AG10803 (cell line): ENCODE results near the gene PRELID2.
"Not testable (repeated sequence)": the region's sequence is repeated elsewhere in the genome, so short reads cannot be mapped to it uniquely, and the experiment has no call there.

Source experiments
- DNase-seq: peaks from one replicate; pipeline ENCODE4 v3.0.0; 2010; ENCODE audit warnings: low read depth
- H3K4me3 ChIP-seq: 2 replicates; pipeline ENCODE4 v1.5.1; 2011; ENCODE audit warnings: mild to moderate bottlenecking, low read length, control low read depth
- CTCF ChIP-seq: conservative IDR thresholded peaks from 2 replicates; pipeline ENCODE4 v1.5.1; 2011; ENCODE audit warnings: mild to moderate bottlenecking, low read length, control low read depth, inconsistent platforms

Gene PRELID2

GRCh38 chr5:145800181-145800580, 35.0 kb downstream of the PRELID2 start:
- H3K4me3 ChIP-seq, result no peak overlapping the region
- TF ChIP-seq CTCF, result no peak
- DNase-seq, result no peak

- not testable (repeated sequence) for DNase-seq, H3K4me3 ChIP-seq
Observed at GRCh38 chr5:145798503-145798902, 36.6 kb downstream of the PRELID2 start.

DNA sequence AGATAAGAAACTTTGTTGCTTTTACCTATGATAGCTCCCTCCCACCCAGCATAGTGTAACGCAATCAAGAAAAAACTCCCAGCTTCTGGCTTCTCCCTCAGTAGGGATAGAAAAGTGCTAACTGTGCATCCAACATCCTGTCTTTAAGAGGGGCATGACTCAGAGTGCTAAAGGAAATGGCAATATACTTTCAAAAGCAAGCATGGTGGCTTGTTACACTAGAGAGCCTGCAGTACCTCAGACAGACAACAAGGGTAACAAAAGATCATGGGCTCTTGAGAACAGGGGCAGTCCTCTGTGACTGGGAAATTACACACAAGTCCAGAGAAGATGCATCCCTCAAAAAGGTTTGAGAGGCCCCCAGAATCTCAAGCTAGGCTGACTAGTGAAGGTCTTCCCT, 37.8 kb downstream of the PRELID2 start:
- peak; percentile 6 for DNase-seq
- TF ChIP-seq CTCF, result no peak
- H3K4me3 ChIP-seq, result no peak overlapping the region

- no peak for DNase-seq
- H3K4me3 ChIP-seq, result no peak overlapping the region
- TF ChIP-seq CTCF, result no peak
Observed at GRCh38 chr5:145796318-145796717, 38.8 kb downstream of the PRELID2 start.

- no peak for TF ChIP-seq CTCF
- DNase-seq, result no peak
- no peak overlapping the region for H3K4me3 ChIP-seq
Observed at GRCh38 chr5:145793574-145793973, 41.6 kb downstream of the PRELID2 start.

DNA sequence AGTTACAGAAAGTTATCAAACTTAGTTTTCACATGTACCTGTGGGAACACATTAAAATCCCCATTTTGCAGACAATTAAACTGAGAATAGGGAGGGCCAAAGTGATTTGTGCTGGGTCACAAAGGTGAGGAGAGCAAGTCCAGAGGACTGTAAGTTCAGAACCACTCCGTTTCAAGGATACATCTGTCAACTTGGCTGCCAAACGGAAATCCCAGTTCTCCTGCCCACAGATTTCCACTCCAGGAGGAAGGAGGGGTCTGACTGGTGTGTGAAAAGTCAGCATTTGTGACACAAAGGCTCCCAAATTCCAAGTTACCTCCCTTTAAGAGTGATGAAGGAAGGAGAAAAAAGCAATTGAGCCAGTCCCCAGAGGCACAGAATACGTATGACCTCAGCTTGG, 42.3 kb downstream of the PRELID2 start:
- TF ChIP-seq CTCF, result no peak
- no peak overlapping the region for H3K4me3 ChIP-seq
- no peak for DNase-seq

GRCh38 chr5:145791866-145792265, 43.3 kb downstream of the PRELID2 start:
- TF ChIP-seq CTCF, result no peak
- H3K4me3 ChIP-seq, result no peak overlapping the region
- DNase-seq, result no peak

DNA sequence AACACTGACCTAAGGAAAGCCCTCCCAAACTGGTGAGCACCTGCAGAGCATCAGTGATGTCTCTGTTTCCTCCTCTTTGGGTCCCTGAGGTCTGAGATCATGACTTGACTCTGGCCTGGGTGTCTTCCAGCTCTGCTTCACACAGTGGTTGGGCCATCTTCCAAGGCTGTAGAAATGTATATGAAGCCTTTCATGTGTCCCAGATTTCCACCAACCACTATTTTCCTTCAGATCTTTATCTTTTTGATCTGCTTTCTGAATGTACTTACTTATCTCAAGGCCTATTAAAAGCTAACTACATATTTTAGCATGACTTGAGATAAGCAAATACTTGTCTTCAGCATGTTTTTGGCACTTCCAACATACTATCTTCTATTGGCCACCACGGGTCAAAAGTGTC, 47.1 kb downstream of the PRELID2 start:
- no peak overlapping the region for H3K4me3 ChIP-seq
- no peak for DNase-seq
- no peak for TF ChIP-seq CTCF
